GM12878 (cell line): Measurements from ENCODE around the gene THBS3. TPM values are rescaled to one million over a fixed set of nuclear protein-coding genes. Genes with fewer than 3 reads are reported as not detected.

Experiments
- BCL11A ChIP-seq: IDR thresholded peaks from 2 replicates; pipeline ENCODE4 v1.6.1; 2011; ENCODE audit warnings: low read depth, low read length
- CBX3 ChIP-seq: fragments of 200-600 bp; sonication (generic); IDR thresholded peaks from 2 replicates; pipeline ENCODE4 v1.6.1; 2016; ENCODE audit warnings: low read depth, borderline replicate concordance
- CEBPB ChIP-seq, 2 experiments: fragments of 150-350 bp in 1 of 2; IDR thresholded peaks; 2 replicates each; pipeline ENCODE4 v1.6.1; 2012 to 2014; ENCODE audit warnings: low read depth in 2 of 2, low read length in 2 of 2, borderline replicate concordance in 1 of 2, inconsistent platforms in 1 of 2
- CREB1 ChIP-seq: IDR thresholded peaks from 2 replicates; pipeline ENCODE4 v1.6.1; 2012; ENCODE audit warnings: low read depth, mild to moderate bottlenecking, inconsistent platforms
- ESRRA ChIP-seq: IDR thresholded peaks from 2 replicates; pipeline ENCODE4 v1.6.1; 2012; ENCODE audit warnings: mild to moderate bottlenecking, low read length, improper control_type of control experiment
- ETV6 ChIP-seq, 2 experiments: fragments of 450-650 bp in 1 of 2; IDR thresholded peaks in 1 of 2; conservative IDR thresholded peaks in 1 of 2; 2 replicates each; pipeline ENCODE4 v1.6.1; 2014; ENCODE audit warnings: antibody characterized with exemption in 1 of 2, borderline replicate concordance in 1 of 2, low read depth in 1 of 2, mild to moderate bottlenecking in 1 of 2, moderate library complexity in 1 of 2
- GABPA ChIP-seq: IDR thresholded peaks from 2 replicates; pipeline ENCODE4 v1.6.1; 2014; ENCODE audit warnings: antibody characterized with exemption, low read depth, mild to moderate bottlenecking, inconsistent platforms
- HDAC2 ChIP-seq: fragments of 200-600 bp; sonication (generic); IDR thresholded peaks from 2 replicates; pipeline ENCODE4 v1.6.1; 2017
- HDAC6 ChIP-seq: fragments of 200-600 bp; sonication (generic); IDR thresholded peaks from one replicate; pipeline ENCODE4 v1.8.0; 2017; ENCODE audit warnings: antibody characterized with exemption; ENCODE audit not compliant: unreplicated experiment
- IKZF2 ChIP-seq, 2 experiments: fragments of 450-650 bp; IDR thresholded peaks; 2 replicates each; pipeline ENCODE4 v1.6.1; 2017; ENCODE audit warnings: mild to moderate bottlenecking in 2 of 2, moderate library complexity in 2 of 2
- KDM1A ChIP-seq: fragments of 200-600 bp; sonication (generic); IDR thresholded peaks from 2 replicates; pipeline ENCODE4 v1.6.1; 2016; ENCODE audit warnings: borderline replicate concordance
- RAD21 ChIP-seq: IDR thresholded peaks from 2 replicates; pipeline ENCODE4 v1.6.1; 2011; ENCODE audit warnings: mild to moderate bottlenecking, low read depth, low read length, moderate library complexity; ENCODE audit not compliant: insufficient read depth
- SMARCA5 ChIP-seq: fragments of 450-650 bp; IDR thresholded peaks from 2 replicates; pipeline ENCODE4 v1.6.1; 2017; ENCODE audit warnings: mild to moderate bottlenecking
- SPI1 ChIP-seq: IDR thresholded peaks from 2 replicates; pipeline ENCODE4 v1.6.1; 2011; ENCODE audit warnings: low read depth, mild to moderate bottlenecking, low read length, moderate library complexity, borderline replicate concordance; ENCODE audit not compliant: insufficient read depth
- STAT1 ChIP-seq: fragments of 450-650 bp; conservative IDR thresholded peaks from 2 replicates; pipeline ENCODE4 v1.6.1; 2014; ENCODE audit warnings: antibody characterized with exemption, mild to moderate bottlenecking
- STAT3 ChIP-seq: IDR thresholded peaks from 2 replicates; pipeline ENCODE4 v1.6.1; 2011; ENCODE audit warnings: low read depth, low read length, improper control_type of control experiment
- polyA plus RNA-seq, 11 experiments: library from polyadenylated mRNA; depleted of rRNA in 4 of 11; unstranded in 6 of 11; stranded (reverse) in 5 of 11; fragments of >200 nt; fragmentation: Nextera tagmentation in 4 of 11; fragmentation: Illumina TruSeq in 1 of 11; extraction: Ambion mirVana in 4 of 11; extraction: Trizol in 1 of 11; gene quantifications; 1 replicate in 1 of 11; 2 replicates in 10 of 11; pipeline versions ENCODE4 v1.2.1 to v1.2.3, GENCODE V29; 2011 to 2016; ENCODE audit warnings: inconsistent platforms in 2 of 11, missing spikeins in 2 of 11, low read depth in 1 of 11
- total RNA-seq, 4 experiments: library from RNA; depleted of rRNA in 3 of 4; stranded (reverse); fragments of >200 nt in 3 of 4; fragmentation: Illumina TruSeq in 1 of 4; extraction: Trizol in 1 of 4; gene quantifications; 2 replicates each; pipeline versions ENCODE4 v1.2.1 to v1.2.3, GENCODE V29; 2013 to 2021
- TF ChIP-seq, protein P1 (sequence below): fragments of 450-650 bp; conservative IDR thresholded peaks from 2 replicates; pipeline ENCODE4 v1.6.1; 2017; ENCODE audit warnings: mild to moderate bottlenecking, moderate library complexity
- TF ChIP-seq, protein P2 (sequence below), 3 experiments: IDR thresholded peaks in 2 of 3; conservative IDR thresholded peaks in 1 of 3; 2 replicates each; pipeline ENCODE4 v1.5.1; 2011; ENCODE audit warnings: low read depth in 3 of 3, low read length in 3 of 3, mild to moderate bottlenecking in 3 of 3, control low read depth in 2 of 3, moderate library complexity in 2 of 3, inconsistent platforms in 1 of 3, mixed read lengths in 1 of 3; ENCODE audit not compliant: control insufficient read depth in 2 of 3, insufficient read depth in 1 of 3; ENCODE audit errors: extremely low read depth in 1 of 3
- TF ChIP-seq, protein P3 (sequence below): IDR thresholded peaks from 2 replicates; pipeline ENCODE4 v1.6.1; 2012; ENCODE audit warnings: low read depth, low read length, improper control_type of control experiment
- TF ChIP-seq, protein P4 (sequence below): IDR thresholded peaks from 2 replicates; pipeline ENCODE4 v1.6.1; 2012; ENCODE audit warnings: improper control_type of control experiment, low read depth, low read length; ENCODE audit not compliant: insufficient replicate concordance

Gene THBS3
- total and polyA plus RNA-seq, 10 of the 15 experiments (the other 5 are each of a cell fraction or from before 2014, with no cell fraction given): 0.66 to 3.6 (median 2.0) TPM

DNA sequence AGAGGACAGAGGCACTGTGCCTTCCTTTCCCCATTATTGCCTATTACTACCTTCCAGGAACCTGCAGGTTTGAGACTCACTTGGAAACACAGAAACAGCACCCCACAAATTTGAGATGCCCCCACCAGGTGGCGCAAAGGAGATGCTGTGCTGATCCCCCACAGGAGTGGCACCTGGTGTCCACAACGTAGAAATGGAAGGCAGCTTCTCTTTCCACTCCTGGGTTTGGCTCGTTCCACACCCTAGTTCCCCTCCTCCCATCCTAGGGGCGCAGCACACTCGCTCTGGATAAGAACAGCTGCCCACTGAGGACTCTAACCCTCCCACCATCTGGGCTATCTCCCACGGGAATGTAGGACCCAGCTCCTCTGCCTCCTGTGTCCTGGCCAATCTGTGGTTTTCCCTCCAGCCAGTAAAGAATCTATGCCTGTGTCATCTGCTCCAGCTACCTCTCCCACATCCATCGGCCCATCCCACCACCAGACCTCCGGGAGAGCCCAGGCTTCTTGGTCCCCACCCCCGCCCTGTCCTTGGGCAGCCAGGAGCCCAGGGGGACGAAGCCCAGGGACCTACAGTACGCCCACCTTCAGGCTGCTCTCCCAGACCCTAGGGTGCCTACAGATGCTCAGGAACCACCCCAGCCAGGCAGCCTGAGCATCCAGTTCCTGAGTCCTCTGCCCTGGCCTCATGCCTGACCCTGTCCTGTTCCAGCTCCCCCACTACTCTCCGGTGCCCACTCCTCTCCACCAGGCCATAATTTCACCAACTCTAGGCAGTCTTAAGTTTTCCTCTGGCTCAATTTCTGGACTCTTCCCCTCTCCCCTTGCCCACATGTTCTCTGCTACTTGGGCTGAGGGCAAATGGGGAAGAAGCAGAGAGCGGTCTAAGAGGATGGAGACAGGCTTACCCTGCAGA lies 549 bp downstream of the THBS3 start (continued):
- TF ChIP-seq GABPA (no peak), ESRRA (no peak), SPI1 (no peak), CREB1 (no peak), SMARCA5 (peak; percentile 44; the same call in 1 of the 2 replicates), STAT1 (peak; percentile 62; the same call in 1 of the 2 replicates), CBX3 (no peak), HDAC6 (no peak), KDM1A (no peak), STAT3 (no peak), RAD21 (peak; percentile 81), HDAC2 (no peak), CEBPB (IDR thresholded peaks at IDR 0.05; ENCODE audit: borderline replicate concordance in 1 of 2, low read depth in 2 of 2, low read length in 2 of 2) (no peak), BCL11A (no peak), ETV6 (conservative IDR thresholded peaks at IDR 0.05 in 1 of 2, IDR thresholded peaks at IDR 0.05 in 1 of 2; ENCODE audit: borderline replicate concordance in 1 of 2, low read depth in 1 of 2) (no peak), IKZF2 (IDR thresholded peaks at IDR 0.05) (peak; percentile 40 to 45; a peak in 1 of 4 replicates)
- TF ChIP-seq, protein P1, sequence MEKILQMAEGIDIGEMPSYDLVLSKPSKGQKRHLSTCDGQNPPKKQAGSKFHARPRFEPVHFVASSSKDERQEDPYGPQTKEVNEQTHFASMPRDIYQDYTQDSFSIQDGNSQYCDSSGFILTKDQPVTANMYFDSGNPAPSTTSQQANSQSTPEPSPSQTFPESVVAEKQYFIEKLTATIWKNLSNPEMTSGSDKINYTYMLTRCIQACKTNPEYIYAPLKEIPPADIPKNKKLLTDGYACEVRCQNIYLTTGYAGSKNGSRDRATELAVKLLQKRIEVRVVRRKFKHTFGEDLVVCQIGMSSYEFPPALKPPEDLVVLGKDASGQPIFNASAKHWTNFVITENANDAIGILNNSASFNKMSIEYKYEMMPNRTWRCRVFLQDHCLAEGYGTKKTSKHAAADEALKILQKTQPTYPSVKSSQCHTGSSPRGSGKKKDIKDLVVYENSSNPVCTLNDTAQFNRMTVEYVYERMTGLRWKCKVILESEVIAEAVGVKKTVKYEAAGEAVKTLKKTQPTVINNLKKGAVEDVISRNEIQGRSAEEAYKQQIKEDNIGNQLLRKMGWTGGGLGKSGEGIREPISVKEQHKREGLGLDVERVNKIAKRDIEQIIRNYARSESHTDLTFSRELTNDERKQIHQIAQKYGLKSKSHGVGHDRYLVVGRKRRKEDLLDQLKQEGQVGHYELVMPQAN: no peak
- TF ChIP-seq, protein P2, sequence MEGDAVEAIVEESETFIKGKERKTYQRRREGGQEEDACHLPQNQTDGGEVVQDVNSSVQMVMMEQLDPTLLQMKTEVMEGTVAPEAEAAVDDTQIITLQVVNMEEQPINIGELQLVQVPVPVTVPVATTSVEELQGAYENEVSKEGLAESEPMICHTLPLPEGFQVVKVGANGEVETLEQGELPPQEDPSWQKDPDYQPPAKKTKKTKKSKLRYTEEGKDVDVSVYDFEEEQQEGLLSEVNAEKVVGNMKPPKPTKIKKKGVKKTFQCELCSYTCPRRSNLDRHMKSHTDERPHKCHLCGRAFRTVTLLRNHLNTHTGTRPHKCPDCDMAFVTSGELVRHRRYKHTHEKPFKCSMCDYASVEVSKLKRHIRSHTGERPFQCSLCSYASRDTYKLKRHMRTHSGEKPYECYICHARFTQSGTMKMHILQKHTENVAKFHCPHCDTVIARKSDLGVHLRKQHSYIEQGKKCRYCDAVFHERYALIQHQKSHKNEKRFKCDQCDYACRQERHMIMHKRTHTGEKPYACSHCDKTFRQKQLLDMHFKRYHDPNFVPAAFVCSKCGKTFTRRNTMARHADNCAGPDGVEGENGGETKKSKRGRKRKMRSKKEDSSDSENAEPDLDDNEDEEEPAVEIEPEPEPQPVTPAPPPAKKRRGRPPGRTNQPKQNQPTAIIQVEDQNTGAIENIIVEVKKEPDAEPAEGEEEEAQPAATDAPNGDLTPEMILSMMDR (IDR thresholded peaks at IDR 0.05 in 2 of 3, conservative IDR thresholded peaks at IDR 0.05 in 1 of 3; ENCODE audit: control insufficient read depth in 2 of 3, extremely low read depth in 1 of 3, insufficient read depth in 1 of 3, low read depth in 3 of 3, low read length in 3 of 3): peak; percentile 88 to 97 (median 92)
- TF ChIP-seq, protein P3, sequence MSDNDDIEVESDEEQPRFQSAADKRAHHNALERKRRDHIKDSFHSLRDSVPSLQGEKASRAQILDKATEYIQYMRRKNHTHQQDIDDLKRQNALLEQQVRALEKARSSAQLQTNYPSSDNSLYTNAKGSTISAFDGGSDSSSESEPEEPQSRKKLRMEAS: no peak
- TF ChIP-seq, protein P4, sequence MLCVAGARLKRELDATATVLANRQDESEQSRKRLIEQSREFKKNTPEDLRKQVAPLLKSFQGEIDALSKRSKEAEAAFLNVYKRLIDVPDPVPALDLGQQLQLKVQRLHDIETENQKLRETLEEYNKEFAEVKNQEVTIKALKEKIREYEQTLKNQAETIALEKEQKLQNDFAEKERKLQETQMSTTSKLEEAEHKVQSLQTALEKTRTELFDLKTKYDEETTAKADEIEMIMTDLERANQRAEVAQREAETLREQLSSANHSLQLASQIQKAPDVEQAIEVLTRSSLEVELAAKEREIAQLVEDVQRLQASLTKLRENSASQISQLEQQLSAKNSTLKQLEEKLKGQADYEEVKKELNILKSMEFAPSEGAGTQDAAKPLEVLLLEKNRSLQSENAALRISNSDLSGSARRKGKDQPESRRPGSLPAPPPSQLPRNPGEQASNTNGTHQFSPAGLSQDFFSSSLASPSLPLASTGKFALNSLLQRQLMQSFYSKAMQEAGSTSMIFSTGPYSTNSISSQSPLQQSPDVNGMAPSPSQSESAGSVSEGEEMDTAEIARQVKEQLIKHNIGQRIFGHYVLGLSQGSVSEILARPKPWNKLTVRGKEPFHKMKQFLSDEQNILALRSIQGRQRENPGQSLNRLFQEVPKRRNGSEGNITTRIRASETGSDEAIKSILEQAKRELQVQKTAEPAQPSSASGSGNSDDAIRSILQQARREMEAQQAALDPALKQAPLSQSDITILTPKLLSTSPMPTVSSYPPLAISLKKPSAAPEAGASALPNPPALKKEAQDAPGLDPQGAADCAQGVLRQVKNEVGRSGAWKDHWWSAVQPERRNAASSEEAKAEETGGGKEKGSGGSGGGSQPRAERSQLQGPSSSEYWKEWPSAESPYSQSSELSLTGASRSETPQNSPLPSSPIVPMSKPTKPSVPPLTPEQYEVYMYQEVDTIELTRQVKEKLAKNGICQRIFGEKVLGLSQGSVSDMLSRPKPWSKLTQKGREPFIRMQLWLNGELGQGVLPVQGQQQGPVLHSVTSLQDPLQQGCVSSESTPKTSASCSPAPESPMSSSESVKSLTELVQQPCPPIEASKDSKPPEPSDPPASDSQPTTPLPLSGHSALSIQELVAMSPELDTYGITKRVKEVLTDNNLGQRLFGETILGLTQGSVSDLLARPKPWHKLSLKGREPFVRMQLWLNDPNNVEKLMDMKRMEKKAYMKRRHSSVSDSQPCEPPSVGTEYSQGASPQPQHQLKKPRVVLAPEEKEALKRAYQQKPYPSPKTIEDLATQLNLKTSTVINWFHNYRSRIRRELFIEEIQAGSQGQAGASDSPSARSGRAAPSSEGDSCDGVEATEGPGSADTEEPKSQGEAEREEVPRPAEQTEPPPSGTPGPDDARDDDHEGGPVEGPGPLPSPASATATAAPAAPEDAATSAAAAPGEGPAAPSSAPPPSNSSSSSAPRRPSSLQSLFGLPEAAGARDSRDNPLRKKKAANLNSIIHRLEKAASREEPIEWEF: no peak
